MM.1S (cell line): ENCODE results near the gene ADNP.

Experiments used
- CTCF ChIP-seq: fragments of 300-600 bp; sonication (generic); IDR thresholded peaks from 2 replicates; pipeline ENCODE4 v1.5.1; 2016; ENCODE audit warnings: antibody characterized with exemption, low read length, mixed read lengths
- EZH2 ChIP-seq: fragments of 300-600 bp; sonication (generic); optimal IDR thresholded peaks from 2 replicates; pipeline ENCODE3; 2017; ENCODE audit warnings: low read depth, mild to moderate bottlenecking, antibody characterized with exemption, low read length, mixed read lengths
- EZH2phosphoT487 ChIP-seq: fragments of 300-600 bp; sonication (generic); IDR thresholded peaks from 2 replicates; pipeline ENCODE4 v1.6.1; 2018; ENCODE audit warnings: antibody characterized with exemption, low read length

GRCh38 chr20:50883856-50884255, 47.4 kb downstream of the ADNP start:
- TF ChIP-seq CTCF (no peak), EZH2 (no peak), EZH2phosphoT487 (no peak)
